LNCaP clone FGC (cell line): Measurements from ENCODE around the gene TFE3.

Experiments
- DNase-seq: peaks from one replicate; pipeline ENCODE4 v3.0.0-alpha.2; 2011; ENCODE audit warnings: low read depth
- H3K4me3 ChIP-seq: 2 replicates; pipeline ENCODE4 v1.5.1; 2011; ENCODE audit warnings: mild to moderate bottlenecking, low read depth, low read length, control low read depth
- CTCF ChIP-seq: IDR thresholded peaks from 2 replicates; pipeline ENCODE4 v1.5.1; 2012; ENCODE audit warnings: mild to moderate bottlenecking; ENCODE audit not compliant: control insufficient read depth, insufficient read depth; ENCODE audit errors: extremely low read depth

The TFE3 gene

GRCh38 chrX:49073601-49074575 lies 30.7 kb upstream of the TFE3 start, which contains the start of gene PRAF2:
Gene PRAF2, minus strand, starts transcription at chrX:49074002. Its CDS starts 15 bp downstream, at chrX:49073987.
- TF ChIP-seq CTCF: no peak
- H3K4me3 ChIP-seq: peak within 1 kb of the TSS; percentile 73
- peak; percentile 72 for DNase-seq

GRCh38 chrX:49072712-49073095 lies 29.5 kb upstream of the TFE3 start:
- no peak for TF ChIP-seq CTCF
- H3K4me3 ChIP-seq: peak overlapping the region; percentile 73
- no peak for DNase-seq

GRCh38 chrX:49071877-49072711 lies 28.9 kb upstream of the TFE3 start:
- TF ChIP-seq CTCF: no peak
- no peak overlapping the region for H3K4me3 ChIP-seq
- DNase-seq: no peak

GRCh38 chrX:49070988-49071387 lies 27.8 kb upstream of the TFE3 start:
- no peak for TF ChIP-seq CTCF
- no peak for DNase-seq

GRCh38 chrX:49069038-49069437 lies 25.9 kb upstream of the TFE3 start:
- DNase-seq: no peak
- no peak for TF ChIP-seq CTCF
- no peak overlapping the region for H3K4me3 ChIP-seq

More at GRCh38 chrX:49070988-49071387, 27.8 kb upstream of the TFE3 start:
- no peak overlapping the region for H3K4me3 ChIP-seq

- no peak overlapping the region for H3K4me3 ChIP-seq
- no peak for DNase-seq
- TF ChIP-seq CTCF: no peak
These were observed 24.3 kb upstream of the TFE3 start for GRCh38 chrX:49067285-49068120.
